ENCODE measurements around the gene NLRC5.
"Not testable (repeated sequence)": the region's sequence is repeated elsewhere in the genome, so short reads cannot be mapped to it uniquely, and the experiment has no call there.

Gene NLRC5

DNA sequence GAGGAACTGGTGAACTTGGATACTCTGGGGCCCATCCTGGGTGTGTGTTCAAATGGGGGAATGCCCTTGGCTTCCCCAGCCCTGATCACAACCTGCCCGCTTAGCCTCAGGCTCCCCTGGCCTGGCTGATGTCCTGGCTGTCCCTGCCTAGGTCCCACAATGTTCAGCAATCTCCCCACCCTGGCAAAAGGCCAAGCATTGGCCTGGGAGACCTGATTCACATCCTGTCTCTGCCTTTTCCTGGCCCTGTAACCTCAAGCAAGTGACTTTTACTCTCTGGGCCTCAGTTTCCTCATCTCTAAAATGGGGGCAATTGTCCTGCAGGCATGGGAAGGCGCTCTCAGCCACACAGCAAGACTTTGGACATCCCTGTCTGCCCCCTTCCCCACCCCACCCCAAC lies 117.4 kb downstream of the NLRC5 start:
- no peak for DNase-seq

DNA sequence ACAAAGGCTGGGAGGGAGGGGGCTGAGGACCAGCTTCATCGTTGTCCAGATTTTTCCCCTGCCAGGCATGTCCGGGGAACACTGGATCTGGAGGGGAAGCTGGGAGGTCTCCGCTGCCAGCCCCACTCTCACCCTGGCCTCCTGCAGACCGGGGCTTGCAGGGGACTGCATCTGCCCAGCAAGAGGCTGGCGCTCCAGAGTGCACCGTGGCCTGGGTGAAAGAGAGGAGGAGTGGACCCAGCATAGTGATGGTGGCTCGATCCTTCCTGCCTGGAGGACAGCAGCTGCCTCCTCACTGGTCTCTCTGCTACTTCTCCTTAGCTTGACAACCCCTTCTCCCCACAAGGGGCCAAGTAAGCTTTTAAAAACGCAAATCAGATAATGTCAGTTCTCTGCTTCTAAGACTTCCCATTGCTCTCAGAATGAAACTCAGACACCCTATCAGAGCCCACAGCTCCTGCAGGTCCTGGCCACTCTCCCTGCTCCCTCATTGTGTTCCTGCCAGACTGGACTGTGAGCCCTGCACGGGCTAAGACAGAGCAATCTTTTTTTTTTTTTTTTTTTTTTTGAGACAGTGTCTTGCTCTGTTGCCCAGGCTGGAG lies 118.1 kb downstream of the NLRC5 start:
- DNase-seq: no peak

- DNase-seq: no peak
Observed at GRCh38 chr16:57108432-57108831, 119.1 kb downstream of the NLRC5 start.

- DNase-seq: not testable (repeated sequence)
Observed at GRCh38 chr16:57109259-57110105, 120.1 kb downstream of the NLRC5 start.

DNA sequence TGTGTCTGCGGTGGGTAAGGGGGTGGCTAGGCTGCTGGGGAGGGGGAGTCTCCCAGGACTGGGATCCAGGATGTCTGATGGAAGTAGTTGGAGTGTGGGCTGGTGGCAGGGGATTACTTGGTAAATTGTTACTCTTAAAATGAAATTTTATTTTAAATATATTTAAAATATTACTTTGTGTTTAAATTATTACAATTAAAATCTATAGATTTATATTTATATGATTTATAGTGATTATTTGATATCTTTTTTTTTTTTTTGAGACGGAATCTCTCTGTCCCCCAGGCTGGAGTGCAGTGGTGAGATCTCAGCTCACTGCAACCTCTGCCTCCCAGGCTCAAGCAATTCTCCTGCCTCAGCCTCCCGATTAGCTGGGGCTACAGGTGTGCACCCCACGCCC lies 121.6 kb downstream of the NLRC5 start:
- DNase-seq: no peak

GRCh38 chr16:57111420-57111819 lies 122.1 kb downstream of the NLRC5 start:
- DNase-seq: no peak

DNA sequence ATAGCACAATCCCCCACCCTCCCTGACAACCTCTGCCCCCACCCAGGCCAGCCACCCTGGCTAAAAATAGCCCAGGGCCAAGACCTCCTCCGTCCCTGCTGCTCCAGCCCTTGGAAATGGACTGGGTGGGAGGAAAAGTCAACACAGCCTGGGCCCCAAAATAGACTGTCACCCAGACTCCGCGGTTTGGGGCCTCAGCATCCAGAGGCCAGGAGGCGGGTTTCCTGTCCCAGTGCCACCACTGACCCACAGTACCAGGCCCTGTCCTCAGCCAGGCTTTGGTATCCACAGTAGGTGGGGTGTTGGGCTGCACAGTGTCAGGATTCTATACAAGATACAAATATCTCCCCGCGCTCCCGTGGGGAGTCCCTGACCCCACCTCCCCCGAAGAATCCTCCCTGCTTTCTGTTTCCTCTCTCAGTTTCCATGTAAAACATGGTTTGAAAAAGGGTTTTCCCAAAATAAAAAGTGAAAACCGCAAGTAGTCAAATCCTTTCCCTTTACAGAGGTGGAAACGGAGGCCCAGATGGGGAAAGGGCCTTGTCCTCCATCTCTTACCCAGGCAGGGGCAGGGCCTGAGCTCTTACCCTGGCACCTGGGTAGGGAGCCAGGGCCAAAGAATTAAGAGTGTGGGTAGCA lies 123.2 kb downstream of the NLRC5 start:
- DNase-seq: no peak

DNA sequence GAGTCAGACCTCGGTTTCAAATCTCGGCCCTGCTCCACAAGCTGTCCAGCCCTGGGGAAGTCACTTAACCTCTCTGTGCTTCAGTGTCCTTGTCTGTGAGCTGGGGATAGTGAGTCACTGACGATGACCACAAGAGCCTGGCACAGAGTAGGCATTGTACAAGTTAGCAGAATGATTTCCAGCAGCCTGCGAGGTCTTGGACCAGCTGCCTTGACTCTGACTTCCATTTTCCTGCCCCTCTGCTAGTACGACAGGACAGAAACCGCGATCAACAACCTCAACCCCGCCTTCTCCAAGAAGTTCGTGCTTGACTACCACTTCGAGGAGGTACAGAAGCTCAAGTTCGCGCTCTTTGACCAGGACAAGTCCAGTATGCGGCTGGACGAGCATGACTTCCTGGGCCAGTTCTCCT lies 123.7 kb downstream of the NLRC5 start:
- no peak for DNase-seq

GRCh38 chr16:57113664-57114063 lies 124.3 kb downstream of the NLRC5 start:
- DNase-seq: no peak

DNA sequence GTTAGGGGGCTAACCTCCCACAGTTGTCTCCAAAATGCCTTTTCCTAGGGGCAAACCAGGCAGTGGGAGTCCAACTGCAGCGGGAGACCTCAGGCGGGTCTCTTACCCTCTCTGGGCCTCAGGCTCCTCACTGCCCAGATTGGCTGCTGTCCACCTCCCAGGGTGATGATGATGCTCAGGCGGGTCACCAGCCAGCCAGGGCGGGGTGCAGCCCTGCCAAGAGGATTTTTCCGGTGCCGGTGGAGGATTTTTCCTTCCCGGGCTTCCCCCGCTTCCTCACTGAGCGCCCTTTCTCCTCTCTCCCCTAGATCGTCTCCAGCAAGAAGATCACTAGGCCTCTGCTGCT lies 125.8 kb downstream of the NLRC5 start:
- no peak for DNase-seq

DNA sequence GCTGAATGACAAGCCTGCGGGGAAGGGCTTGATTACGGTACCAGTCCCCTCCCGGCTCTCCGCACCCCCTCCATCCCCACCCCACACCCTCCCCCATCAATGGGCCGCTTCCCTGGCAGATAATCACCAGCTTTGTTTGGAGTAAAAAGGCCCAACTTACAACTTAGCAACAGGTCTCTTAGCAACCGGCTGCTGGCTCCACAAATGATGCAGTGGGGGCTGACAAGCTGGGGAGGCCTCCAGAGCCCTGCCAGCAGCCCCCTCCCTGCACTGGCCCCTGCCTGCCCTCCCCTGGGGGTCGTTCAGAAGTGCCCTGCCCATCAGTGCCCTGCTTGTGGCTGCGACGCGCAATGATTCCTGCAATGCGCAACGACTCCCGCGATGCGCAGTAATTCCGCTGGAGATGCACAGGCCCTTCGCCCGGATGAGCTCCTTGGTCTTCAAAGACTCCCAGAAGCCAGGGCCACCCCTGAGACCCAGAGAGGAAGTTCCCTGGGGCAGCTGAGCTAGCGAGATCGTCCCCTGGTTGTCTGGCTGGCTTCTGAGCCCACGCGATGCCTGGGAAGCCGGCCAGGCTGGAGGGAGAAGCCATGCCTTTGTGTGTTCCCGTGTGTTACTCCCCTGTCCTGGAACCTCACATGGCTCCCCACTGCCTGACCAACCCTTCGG lies 126.3 kb downstream of the NLRC5 start:
- no peak for DNase-seq

DNA sequence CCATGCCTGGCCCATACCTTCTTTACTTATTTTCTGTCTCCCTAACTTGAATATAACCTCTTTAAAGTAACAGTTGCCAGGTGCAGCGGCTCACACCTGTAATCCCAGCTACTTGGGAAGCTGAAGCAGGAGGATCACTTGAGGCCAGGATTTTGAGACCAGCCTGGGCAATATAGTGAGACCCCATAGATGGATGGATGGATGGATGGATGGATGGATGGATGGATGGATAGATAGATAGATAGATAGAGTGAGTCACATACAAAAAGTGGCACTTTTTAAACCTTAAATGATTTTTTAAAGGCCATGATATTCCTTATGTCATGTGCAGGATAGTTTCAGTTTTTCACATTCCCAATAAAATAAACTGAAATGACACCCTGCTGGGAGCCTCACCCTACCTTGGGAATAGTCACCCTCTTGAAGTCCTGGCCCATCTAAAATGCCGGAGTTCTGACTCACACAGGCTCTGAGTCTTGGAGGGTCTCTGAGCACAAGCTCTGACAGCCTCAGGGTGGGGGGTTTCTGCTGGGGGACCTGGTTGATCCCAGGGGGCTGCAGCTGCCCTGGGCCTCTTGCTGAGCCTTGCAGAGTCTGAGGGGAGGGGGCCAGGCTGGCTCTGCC lies 129.2 kb downstream of the NLRC5 start:
- DNase-seq: no peak

- no peak for DNase-seq
Observed at GRCh38 chr16:57123216-57123973, 134.0 kb downstream of the NLRC5 start.

- no peak for DNase-seq
Observed at GRCh38 chr16:57123974-57124674, 134.8 kb downstream of the NLRC5 start.

DNA sequence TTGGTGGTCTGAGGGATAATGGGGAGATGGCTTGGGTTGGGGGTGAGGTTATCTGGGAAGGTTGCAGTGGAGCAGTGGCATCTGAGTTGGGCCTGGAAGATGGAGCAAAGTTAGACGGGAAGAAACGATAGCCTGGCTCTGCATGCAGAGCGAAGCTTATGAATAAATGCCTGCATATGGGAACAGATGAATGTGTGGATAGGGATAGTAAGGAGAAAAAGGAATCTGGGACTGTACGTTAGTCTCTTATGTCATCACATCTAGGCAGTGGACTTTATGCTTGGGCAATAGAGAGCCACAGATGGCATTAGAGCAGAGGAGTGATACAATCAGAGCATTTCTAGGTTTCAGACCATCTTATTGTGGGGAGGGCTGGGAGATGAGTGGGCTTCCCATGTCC lies 136.0 kb downstream of the NLRC5 start:
- DNase-seq: no peak

DNA sequence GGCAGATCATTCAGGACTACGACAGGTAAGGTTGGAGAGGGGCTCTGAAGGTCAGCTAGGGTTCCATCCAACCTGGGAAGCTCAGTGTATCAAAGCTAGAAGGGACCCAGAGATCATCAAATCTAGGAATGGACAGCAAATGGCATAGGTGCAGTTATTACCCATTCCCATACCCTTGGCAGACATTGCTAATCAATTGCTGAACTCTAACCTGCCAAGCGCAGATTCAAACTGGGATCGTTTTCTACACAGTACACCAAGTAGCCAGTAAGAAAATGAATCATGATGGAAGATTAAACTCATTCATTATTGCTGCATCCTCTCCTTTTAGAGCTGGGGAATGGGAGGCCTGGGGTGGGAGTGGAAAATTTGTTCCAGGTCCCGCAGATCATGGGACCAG lies 136.6 kb downstream of the NLRC5 start:
- no peak for DNase-seq

GRCh38 chr16:57126411-57126810 lies 137.1 kb downstream of the NLRC5 start:
- DNase-seq: no peak

- no peak for DNase-seq
Observed at GRCh38 chr16:57127037-57127763, 137.8 kb downstream of the NLRC5 start.

DNA sequence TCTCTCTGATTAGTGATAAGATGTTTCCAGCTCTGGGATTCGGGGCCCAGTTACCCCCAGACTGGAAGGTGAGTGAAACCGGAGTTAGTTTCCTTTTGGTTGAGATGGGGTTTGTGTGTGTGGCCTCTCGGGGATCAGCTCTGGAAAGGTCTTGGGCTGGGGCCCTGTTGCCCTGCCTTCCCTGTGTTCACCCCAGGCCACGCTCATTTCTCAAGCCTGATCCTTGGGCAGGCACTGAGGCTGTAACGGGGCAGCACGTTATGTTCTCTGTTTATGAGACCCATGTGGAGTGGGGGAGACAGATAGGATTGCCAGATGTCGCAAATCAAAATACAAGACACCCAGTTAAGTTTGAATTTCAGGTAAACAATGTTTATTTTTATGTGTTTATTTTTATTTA lies 138.5 kb downstream of the NLRC5 start:
- no peak for DNase-seq

DNA sequence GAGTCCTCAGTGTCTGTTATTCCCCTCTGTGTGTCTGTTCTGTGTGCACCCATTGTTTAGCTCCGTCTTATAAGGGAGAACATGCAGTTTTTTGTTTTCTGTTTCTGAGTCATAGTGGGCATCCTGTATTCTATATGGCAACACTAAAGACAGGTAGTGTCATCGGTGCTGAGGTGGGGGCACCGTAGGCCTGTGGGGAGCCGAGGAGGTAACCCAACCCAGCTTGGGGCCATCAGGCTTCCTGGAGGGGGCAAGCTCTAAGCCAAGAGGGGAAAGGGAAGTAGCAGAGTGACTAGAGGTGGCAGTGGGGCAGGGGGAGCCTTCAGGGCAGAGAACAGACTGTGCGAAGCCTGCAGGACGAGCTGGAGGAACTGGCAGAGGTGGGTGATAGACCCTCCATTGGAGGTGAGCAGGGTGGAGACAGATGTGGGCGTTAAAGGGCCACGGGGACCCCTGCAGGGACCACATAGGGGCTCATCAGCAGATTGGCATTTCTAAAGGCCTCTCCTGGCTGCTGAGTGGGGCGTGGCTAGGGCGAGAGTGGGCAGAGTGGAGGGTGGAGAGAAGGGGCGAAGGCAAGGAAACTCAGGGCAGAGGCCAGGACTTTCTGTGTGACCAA lies 139.5 kb downstream of the NLRC5 start:
- peak; percentile 68 for DNase-seq

DNA sequence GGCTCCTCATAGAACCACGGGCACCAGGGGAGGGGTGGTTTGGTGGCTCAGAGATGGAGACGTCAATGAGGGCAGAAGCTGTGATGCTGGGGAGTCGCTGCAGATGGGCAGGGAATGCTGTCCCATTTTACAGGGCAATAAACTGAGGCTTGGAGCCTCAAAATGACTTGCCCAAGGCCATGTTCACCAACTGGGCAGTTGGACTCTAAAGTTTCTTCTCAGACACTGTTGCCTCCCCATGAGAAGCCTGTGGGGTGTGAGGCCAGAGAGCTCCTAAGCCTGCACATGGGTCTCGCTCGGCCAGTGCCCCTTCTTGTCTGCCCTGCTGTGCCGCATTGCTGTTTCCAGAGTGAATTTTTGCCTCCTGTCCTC lies 141.6 kb downstream of the NLRC5 start:
- DNase-seq: no peak

Measured in CD4-positive, alpha-beta T cell treated with Interleukin-4 for 4 hours (primary cell).